A673 (cell line): ENCODE measurements around the gene SHISA7.

Experiments used
- CTCF ChIP-seq: fragments of 300-800, 200-600 bp; sonication (generic); conservative IDR thresholded peaks from 2 replicates; pipeline ENCODE4 v1.5.1; 2017; ENCODE audit warnings: low read depth, mild to moderate bottlenecking, antibody characterized with exemption, low read length, moderate library complexity, mixed read lengths
- EZH2 ChIP-seq: fragments of 200-600 bp; sonication (generic); IDR thresholded peaks from 2 replicates; pipeline ENCODE4 v1.6.1; 2017; ENCODE audit warnings: borderline replicate concordance, low read depth, mild to moderate bottlenecking, mixed read lengths, antibody characterized with exemption, low read length; ENCODE audit not compliant: poor library complexity, severe bottlenecking

GRCh38 chr19:55472463-55472862 is 29.4 kb upstream of the SHISA7 start:
- no peak for TF ChIP-seq CTCF
- TF ChIP-seq EZH2: no peak
